NCI-H524 (cell line): ENCODE results near the gene TRPM7.

Experiments used
- DNase-seq, 2 experiments: peaks; one replicate each; lab custom pipeline; 2025; lab: John Stamatoyannopoulos, UW

Gene TRPM7

DNA sequence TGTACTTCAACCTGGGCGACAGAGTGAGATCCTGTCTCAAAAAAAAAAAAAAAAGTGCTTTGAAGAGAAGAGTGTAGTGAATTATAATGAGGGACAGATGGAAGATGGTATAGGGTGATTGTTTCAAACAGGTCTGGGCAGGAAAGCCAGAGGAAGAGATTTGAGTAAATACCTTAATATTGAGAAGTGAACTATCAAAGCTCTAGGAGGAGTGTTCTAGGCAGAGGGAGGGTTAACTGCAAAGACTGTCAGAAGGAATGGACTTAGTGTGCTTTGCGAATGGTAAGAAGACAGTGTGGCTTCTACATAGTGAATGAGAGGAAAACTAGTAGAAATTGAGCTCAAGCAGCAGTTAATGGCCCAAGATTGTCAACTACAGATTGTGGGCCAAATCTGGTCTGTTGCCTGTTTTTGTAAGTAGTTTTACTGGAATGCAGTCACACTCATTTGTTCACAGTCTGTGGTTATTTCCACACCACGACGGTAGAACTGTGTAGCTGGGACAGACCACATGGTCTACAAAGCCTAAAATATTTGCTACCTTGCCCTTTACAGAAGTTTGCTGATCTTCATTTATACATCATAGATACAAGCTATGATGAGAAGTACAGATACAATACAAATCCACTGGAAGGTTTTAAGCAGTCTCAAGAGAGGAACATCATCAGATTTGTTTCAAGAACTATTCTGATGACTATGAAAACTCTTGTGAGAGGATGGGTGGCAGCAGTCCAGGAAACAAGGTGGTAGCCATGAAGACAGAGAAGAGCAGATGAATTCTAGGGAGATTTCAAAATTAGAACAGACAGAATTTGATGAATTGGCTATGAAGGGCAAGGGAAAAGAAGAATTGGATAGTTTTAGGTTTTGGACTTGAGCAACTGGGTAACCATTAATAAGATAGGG, 123.6 kb downstream of the TRPM7 start:
- peak in 1 of 2 experiments; percentile 34 for DNase-seq

GRCh38 chr15:50558012-50558411, 128.6 kb downstream of the TRPM7 start:
- no peak for DNase-seq

- no peak for DNase-seq
These were observed 129.8 kb downstream of the TRPM7 start for GRCh38 chr15:50556642-50557371.

- DNase-seq = no peak
These were observed 134.4 kb downstream of the TRPM7 start for GRCh38 chr15:50552238-50552637.

- DNase-seq = no peak
These were observed 137.3 kb downstream of the TRPM7 start for GRCh38 chr15:50549326-50549725.

- DNase-seq = no peak
These were observed 140.0 kb downstream of the TRPM7 start, which contains the start of gene USP50 for GRCh38 chr15:50546566-50546965. TSS of gene USP50 (minus strand) at chr15:50546666. CDS start at chr15:50546525, 141 bp downstream.

DNA sequence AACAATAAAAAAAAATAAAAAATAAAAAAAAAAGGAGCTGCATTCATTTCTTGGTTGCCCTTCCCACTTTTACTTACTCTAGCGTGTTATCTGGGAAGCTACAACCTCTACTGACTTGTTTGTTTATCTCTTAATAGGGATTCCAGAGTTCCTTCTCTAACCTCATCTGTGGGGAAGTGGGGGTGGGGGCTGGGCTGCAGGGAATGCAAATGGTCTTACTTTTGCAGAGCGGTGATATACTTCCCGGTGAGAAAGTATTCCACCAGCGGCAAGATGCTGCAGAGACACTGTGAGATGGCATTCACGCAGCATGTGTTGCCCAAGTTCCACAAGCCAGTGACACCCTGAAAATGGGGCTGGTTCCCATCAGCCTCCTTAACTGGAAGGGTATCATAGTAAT, 142.2 kb downstream of the TRPM7 start:
- DNase-seq = no peak

DNA sequence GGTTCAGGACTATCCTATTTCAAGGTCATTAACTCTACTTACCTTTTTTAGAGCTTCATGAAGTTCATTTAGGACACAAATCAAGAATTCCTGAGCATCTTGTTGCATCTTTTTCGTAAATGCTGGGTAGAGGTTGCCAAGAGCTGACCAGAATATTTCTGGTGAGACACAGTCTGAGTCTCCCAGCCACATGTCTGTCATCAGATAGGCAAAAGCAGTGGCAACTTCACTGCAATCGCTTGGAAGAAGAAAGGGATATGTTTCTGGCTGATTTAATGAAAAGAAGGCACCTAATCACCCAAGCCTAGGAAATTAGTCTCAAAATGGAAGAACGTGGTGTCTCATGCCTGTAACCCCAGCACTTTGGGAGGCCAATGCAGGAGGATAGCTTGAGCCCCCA, 143.0 kb downstream of the TRPM7 start:
- no peak for DNase-seq

GRCh38 chr15:50542887-50543210, 143.7 kb downstream of the TRPM7 start:
- no peak for DNase-seq

DNA sequence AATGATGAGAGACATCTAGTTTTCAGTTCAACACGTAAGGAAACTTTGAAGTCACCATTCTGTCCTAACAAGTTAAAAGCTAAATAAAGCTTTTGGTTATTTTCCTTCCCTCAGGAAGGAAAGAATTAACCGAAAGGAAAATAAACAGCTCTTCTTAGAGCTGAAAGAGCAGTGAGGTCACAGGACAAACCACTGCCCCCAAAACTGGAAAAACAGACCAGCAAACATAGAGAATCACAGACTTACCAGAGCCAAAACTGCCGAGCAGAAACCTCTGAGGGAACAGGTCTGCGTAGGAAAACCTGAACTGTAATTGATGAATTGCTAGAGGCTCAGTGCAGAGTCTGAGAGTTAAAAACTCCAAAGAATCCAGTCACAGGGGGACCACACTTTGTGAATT, 154.8 kb downstream of the TRPM7 start:
- DNase-seq = no peak

DNA sequence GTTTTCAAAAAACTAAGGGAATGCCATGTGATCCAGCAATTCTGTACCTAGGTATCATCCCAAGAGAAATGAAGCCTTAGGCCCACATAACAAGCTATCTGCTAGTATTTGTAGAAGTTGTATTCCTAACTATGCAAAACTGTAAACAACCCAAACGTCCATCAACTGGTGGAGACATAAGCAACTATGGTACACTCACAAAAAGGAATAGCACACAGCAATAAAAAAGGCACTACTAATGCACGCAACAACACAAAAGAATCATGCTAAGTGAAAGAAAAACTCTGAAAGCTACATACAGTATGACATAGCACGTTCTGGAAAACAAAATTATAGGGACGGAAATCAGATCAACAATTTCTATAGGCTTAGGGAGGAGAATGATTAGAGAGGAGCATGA, 155.4 kb downstream of the TRPM7 start:
- no peak for DNase-seq

GRCh38 chr15:50523851-50524251, 162.7 kb downstream of the TRPM7 start:
- DNase-seq = no peak

DNA sequence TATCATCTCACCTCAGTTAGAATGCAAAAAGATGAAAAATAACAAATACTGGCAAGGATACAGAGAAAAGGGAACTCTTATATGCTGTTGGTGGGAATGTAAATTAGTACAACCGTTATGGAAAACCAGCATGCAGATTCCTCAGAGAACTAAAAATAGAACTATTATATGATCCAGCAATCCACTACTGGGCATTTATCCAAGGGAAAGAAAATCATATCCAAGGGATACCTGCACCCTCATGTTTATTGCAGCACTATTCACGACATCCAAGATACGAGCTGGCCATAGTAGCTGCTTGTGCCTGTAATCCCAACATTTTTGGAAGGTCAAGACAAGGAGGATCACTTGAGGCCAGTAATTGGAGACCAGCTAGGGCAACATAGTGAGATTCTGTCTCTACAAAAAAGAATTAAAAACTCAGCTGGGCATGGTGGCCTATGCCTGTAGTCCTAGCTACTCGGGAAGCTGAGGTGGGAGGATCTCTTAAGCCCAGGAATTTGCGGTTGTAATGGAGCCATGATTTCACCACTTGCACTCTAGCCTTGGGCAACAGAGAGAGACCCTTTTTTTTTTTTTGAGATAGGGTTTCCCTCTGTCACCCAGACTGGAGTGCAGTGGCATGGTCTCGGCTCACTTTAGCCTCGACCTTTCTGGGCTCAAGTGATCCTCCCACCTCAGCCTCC, 166.7 kb downstream of the TRPM7 start:
- no peak for DNase-seq

GRCh38 chr15:50513001-50513400, 173.6 kb downstream of the TRPM7 start:
- DNase-seq = no peak
